Esophagus muscularis mucosa (tissue), 3 donors: ENCODE data around the gene TLR10.

Source experiments
- POLR2A ChIP-seq: fragments of 450-650 bp; IDR thresholded peaks from one replicate; pipeline ENCODE4 v1.6.1; 2017; ENCODE audit warnings: antibody characterized with exemption, moderate library complexity, mild to moderate bottlenecking, low read depth
- POLR2AphosphoS5 ChIP-seq, 2 donors: sonication (generic); formaldehyde crosslinking; IDR thresholded peaks; one replicate each; pipeline ENCODE4 v1.6.1; 2017; ENCODE audit warnings: antibody characterized with exemption in 2 of 2
- TF ChIP-seq, protein P1 (sequence below), 3 experiments: fragments of 200-600 bp in 2 of 3; fragments of 450-650 bp in 1 of 3; sonication (generic) in 2 of 3; IDR thresholded peaks; one replicate each; pipeline ENCODE4 v1.5.1; 2017 to 2019; ENCODE audit warnings: antibody characterized with exemption in 3 of 3, mild to moderate bottlenecking in 2 of 3, moderate library complexity in 1 of 3

DNA sequence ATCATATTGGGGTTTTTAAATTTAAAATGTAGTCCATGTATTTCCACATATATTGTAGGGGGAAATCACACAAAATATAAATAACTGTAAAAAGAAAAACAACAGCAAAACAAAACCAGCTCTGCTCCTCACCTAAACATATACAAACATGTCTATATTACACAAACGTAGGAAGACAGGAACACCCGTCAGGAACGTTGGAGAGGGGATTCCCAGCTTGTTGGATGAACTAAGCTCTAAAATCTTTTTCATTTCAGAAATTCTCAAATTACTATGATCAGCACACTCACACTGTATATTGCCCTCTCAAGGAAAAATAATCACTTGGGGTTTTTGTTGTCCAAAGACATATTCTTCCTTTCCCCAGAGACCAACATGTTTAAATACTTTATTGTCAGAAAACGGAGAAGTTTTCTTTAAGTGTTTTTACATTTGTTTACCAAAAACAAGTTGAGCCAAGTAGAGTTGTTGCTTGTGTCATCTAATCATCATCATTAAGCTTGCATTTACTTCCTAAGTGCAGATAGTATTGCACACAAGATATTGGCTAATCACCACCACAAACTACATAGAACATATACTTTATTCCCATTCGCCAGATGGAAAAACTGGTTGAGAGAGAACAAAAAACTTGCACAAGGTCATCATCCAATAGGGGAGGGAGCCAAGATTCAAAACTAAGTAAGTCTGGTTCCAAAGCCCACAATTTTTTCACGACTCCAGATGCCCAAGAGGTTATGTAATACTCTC is 2.4 kb upstream of the TLR10 start:
- TF ChIP-seq, protein P1, sequence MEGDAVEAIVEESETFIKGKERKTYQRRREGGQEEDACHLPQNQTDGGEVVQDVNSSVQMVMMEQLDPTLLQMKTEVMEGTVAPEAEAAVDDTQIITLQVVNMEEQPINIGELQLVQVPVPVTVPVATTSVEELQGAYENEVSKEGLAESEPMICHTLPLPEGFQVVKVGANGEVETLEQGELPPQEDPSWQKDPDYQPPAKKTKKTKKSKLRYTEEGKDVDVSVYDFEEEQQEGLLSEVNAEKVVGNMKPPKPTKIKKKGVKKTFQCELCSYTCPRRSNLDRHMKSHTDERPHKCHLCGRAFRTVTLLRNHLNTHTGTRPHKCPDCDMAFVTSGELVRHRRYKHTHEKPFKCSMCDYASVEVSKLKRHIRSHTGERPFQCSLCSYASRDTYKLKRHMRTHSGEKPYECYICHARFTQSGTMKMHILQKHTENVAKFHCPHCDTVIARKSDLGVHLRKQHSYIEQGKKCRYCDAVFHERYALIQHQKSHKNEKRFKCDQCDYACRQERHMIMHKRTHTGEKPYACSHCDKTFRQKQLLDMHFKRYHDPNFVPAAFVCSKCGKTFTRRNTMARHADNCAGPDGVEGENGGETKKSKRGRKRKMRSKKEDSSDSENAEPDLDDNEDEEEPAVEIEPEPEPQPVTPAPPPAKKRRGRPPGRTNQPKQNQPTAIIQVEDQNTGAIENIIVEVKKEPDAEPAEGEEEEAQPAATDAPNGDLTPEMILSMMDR (IDR thresholded peaks at IDR 0.05), result no peak
- TF ChIP-seq POLR2AphosphoS5 (IDR thresholded peaks at IDR 0.05) (no peak), POLR2A (no peak)
